Stimulated activated CD4-positive, alpha-beta T cell treated with anti-CD3 and anti-CD28 coated beads, Interleukin-1b, Interleukin-23, amount 100 ng/mL, for 24 hours (primary cell): ENCODE measurements around the gene GMIP.

Experiments used
- DNase-seq, 4 experiments: peaks; one replicate each; pipeline ENCODE4 v3.0.0-alpha.2; 2020; ENCODE audit warnings: low read depth in 4 of 4, low spot score in 1 of 4

Gene GMIP

GRCh38 chr19:19637186-19637522 lies 6.3 kb downstream of the GMIP start:
- no peak for DNase-seq

GRCh38 chr19:19636573-19637185 lies 6.8 kb downstream of the GMIP start:
- no peak for DNase-seq

- DNase-seq, result no peak
Measured at GRCh38 chr19:19635313-19635702, 8.1 kb downstream of the GMIP start.

- DNase-seq, result no peak
Measured at GRCh38 chr19:19634516-19635312, 8.7 kb downstream of the GMIP start.

- DNase-seq, result no peak
Measured at GRCh38 chr19:19633711-19634515, 9.5 kb downstream of the GMIP start.

GRCh38 chr19:19632661-19633060 lies 10.8 kb downstream of the GMIP start:
- DNase-seq, result no peak

- DNase-seq, result no peak
Measured at GRCh38 chr19:19631346-19631745, 12.1 kb downstream of the GMIP start.

- DNase-seq, result no peak
Measured at GRCh38 chr19:19630426-19630825, 13.0 kb downstream of the GMIP start.

- no peak for DNase-seq
Measured at GRCh38 chr19:19630062-19630414, 13.4 kb downstream of the GMIP start.

- peak in 1 of 4 experiments; percentile 36 for DNase-seq
Measured at GRCh38 chr19:19628501-19629134, 14.8 kb downstream of the GMIP start.

GRCh38 chr19:19627621-19628500 lies 15.6 kb downstream of the GMIP start, which contains the start of gene LPAR2:
Gene LPAR2, minus strand, starts transcription at chr19:19628220. Its CDS starts 945 bp downstream, at chr19:19627275.
- DNase-seq, result peak in 1 of 4 experiments; percentile 62

- no peak for DNase-seq
Measured at GRCh38 chr19:19626516-19627472, 16.7 kb downstream of the GMIP start.

- DNase-seq, result no peak
Measured at GRCh38 chr19:19624032-19624570, 19.4 kb downstream of the GMIP start.

GRCh38 chr19:19623383-19623782 lies 20.1 kb downstream of the GMIP start:
- DNase-seq, result no peak

GRCh38 chr19:19619849-19620210 lies 23.6 kb downstream of the GMIP start:
- no peak for DNase-seq

- DNase-seq, result no peak
Measured at GRCh38 chr19:19619181-19619848, 24.1 kb downstream of the GMIP start.

- DNase-seq, result peak; percentile 97 to 99 (median 98)
Measured at GRCh38 chr19:19618219-19619051, 25.0 kb downstream of the GMIP start, which contains the start of gene PBX4. Gene PBX4, minus strand, starts transcription at chr19:19618687. Its CDS starts 58 bp downstream, at chr19:19618629.

- DNase-seq, result no peak
Measured at GRCh38 chr19:19615086-19615485, 28.4 kb downstream of the GMIP start.
